Measurements from ENCODE around the gene KCNN4.
A peak's percentile ranks its signal among the peaks of the same experiment; 100 is the strongest.

Gene KCNN4

DNA sequence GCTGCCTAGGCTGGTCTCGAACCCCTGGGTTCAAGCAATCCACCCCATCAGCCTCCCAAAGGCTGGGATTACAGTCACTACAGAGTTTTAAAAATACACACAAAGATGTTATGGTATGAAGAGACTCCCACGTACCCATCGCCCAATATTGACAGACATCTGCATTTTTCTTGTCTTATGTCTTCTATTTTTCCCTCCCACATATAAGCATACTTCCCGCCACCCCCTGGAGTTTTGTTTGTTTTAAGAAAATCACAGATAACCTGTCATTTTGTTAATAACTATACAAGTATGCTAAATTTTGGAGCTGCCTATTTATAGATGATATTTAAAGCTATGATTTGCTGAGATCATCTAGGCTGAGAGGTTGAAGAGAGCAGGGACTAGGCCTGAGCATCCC lies 19.8 kb downstream of the KCNN4 start:
- DNase-seq = no peak
- H3K27me3 Mint-ChIP-seq = no peaks in the 10 kb centered on the region
- peaks cover 20% of the 10 kb centered on the region for H3K36me3 Mint-ChIP-seq
- no peaks in the 10 kb centered on the region for H3K9me3 Mint-ChIP-seq
- H3K4me1 Mint-ChIP-seq = peaks cover 57% of the 10 kb centered on the region
- CTCF ChIA-PET = interaction anchor here (2.5 kb wide), 1 partner anchor 18 kb away, joined by 7 read pairs; no protein-coding TSS in a partner anchor
- no peak overlapping the region for H3K4me3 Mint-ChIP-seq
- no peak overlapping the region for H3K27ac Mint-ChIP-seq

DNA sequence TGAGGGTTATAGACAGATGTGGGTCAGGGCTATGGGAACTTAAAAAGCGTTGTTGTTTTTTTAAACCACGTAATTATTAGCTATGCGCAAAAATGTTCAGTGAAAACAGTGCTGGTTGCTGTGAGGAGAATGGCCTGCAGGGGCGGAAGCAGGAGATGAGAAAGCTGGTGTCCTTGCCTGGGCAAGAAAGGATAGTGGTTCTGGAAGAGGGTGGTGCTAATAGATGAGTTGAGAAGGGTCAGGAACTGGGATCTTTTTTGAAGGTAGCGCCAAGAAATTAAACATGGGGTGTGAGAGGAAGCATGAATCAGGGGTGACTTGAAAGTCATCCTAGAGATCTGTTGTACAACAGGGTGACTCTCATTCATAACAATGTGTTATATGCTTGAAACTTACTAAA lies 21.3 kb downstream of the KCNN4 start:
- peaks cover 18% of the 10 kb centered on the region for H3K36me3 Mint-ChIP-seq
- H3K4me3 Mint-ChIP-seq = no peak overlapping the region
- peaks cover 51% of the 10 kb centered on the region for H3K4me1 Mint-ChIP-seq
- peaks cover 3% of the 10 kb centered on the region for H3K27me3 Mint-ChIP-seq
- no peak for DNase-seq
- H3K9me3 Mint-ChIP-seq = no peaks in the 10 kb centered on the region
- no peak overlapping the region for H3K27ac Mint-ChIP-seq
- CTCF ChIA-PET = interaction anchor here (2.5 kb wide), 1 partner anchor 19 kb away, joined by 7 read pairs; no protein-coding TSS in a partner anchor

DNA sequence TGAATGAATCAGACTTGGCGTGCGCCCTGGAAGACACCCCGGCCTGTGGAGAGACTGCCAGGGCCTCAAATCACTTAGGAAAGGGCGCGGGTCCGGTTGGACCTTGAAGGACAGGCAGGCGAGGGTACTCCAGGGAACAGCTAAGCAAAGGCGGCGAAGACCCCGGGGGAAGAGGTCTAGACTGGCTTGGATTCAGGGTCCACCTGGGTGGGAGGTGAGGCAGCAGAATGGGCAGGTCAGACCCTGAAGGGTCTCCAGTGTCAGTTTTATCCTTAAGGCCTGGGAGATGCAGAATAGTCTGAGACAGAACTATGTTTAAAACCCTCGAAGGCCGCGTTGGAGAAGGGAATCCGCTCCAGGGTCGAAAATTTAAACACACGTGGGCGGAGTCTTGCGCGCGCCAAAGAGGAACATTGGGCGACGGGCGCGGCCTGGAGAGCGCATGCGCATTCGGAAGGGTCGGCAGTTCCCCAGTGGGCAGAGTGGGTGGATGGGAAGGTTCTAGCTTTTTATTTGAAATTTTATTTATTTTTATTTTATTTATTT lies 25.4 kb downstream of the KCNN4 start:
- H3K27ac Mint-ChIP-seq = peak overlapping the region; percentile 99

GRCh38 chr19:43754503-43755255 lies 26.1 kb downstream of the KCNN4 start, which contains the start of gene SMG9:
TSS of gene SMG9 (minus strand) at chr19:43754962. CDS start at chr19:43750741, 4,221 bp downstream.
- peak; percentile 99 for DNase-seq
- H3K36me3 Mint-ChIP-seq = peaks cover 44% of the 10 kb centered on the region
- CTCF ChIA-PET = interaction anchor here (0.7 to 6.0 kb wide), 3 partner anchors 9 to 160 kb away, joined by 3 to 68 read pairs (median 7); no protein-coding TSS in a partner anchor
- no peaks in the 10 kb centered on the region for H3K9me3 Mint-ChIP-seq
- peaks cover 63% of the 10 kb centered on the region for H3K4me1 Mint-ChIP-seq
- H3K27me3 Mint-ChIP-seq = peaks cover 3% of the 10 kb centered on the region
- H3K4me3 Mint-ChIP-seq = peak within 1 kb of the TSS; percentile 92
- H3K27ac Mint-ChIP-seq = peak within 1 kb of the TSS; percentile 99

More for the DNA sequence above, 25.4 kb downstream of the KCNN4 start:
- H3K9me3 Mint-ChIP-seq = no peaks in the 10 kb centered on the region
- peak overlapping the region; percentile 92 for H3K4me3 Mint-ChIP-seq
- H3K27me3 Mint-ChIP-seq = peaks cover 3% of the 10 kb centered on the region
- CTCF ChIA-PET = interaction anchor here (1.0 to 6.0 kb wide), 3 partner anchors 10 to 24 kb away, joined by 3 to 68 read pairs (median 7); no protein-coding TSS in a partner anchor
- peaks cover 62% of the 10 kb centered on the region for H3K4me1 Mint-ChIP-seq
- peak; percentile 88 for DNase-seq
- H3K36me3 Mint-ChIP-seq = peaks cover 39% of the 10 kb centered on the region

DNA sequence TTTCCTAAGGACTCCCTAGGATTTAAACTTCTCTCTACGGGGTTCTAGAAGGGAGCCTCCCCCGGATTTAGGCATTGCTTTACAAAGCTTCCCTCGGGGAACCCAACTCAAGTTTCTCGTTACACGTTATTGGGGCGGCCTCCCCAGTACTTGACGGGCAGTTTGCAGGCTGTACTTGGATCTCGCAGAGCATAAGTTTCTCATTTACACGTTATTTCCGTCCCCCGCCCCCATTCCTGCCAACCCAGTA lies 26.6 kb downstream of the KCNN4 start:
- peak overlapping the region; percentile 99 for H3K27ac Mint-ChIP-seq
- H3K4me3 Mint-ChIP-seq = peak overlapping the region; percentile 92
- peaks cover 58% of the 10 kb centered on the region for H3K4me1 Mint-ChIP-seq
- peaks cover 3% of the 10 kb centered on the region for H3K27me3 Mint-ChIP-seq
- CTCF ChIA-PET = interaction anchor here (1.2 to 6.0 kb wide), 2 partner anchors 9 to 11 kb away, joined by 7 to 68 read pairs; no protein-coding TSS in a partner anchor
- H3K9me3 Mint-ChIP-seq = no peaks in the 10 kb centered on the region
- DNase-seq = no peak
- peaks cover 46% of the 10 kb centered on the region for H3K36me3 Mint-ChIP-seq

DNA sequence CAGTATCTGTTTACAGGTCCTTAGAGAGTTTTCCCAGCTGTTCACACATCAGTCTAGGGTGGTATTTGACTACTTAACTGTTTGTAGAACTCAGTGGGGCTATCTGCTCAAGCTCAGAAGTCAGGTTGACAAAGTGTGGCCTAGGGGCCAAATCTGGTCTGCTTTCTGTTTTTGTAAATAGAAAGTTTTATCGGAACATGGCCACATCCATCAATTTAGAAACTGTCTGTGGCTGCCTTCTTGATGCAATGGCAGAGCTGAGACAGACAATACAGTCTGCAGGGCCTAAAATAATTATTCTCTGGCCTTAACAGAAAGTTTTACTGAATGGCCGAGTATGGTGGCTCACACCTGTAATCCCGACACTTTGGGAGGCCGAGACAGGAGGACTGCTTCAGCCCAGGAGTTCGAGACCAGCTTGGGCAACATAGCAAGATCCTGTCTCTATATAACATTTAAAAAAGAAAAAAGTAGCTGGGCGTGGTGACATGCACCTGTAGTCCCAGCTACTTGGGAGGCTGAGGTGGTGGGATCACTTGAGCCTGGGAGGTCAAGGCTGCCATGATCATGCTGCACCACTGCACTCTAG lies 28.4 kb downstream of the KCNN4 start:
- Mint-ChIP-seq H3K4me1 (peaks cover 50% of the 10 kb centered on the region), H3K27ac (no peak overlapping the region), H3K9me3 (no peaks in the 10 kb centered on the region), H3K4me3 (peak overlapping the region; percentile 92), H3K27me3 (peaks cover 3% of the 10 kb centered on the region), H3K36me3 (peaks cover 54% of the 10 kb centered on the region)
- DNase-seq = no peak
- CTCF ChIA-PET = interaction anchor here (1.5 to 6.0 kb wide), 2 partner anchors 13 to 27 kb away, joined by 4 to 68 read pairs; no protein-coding TSS in a partner anchor

DNA sequence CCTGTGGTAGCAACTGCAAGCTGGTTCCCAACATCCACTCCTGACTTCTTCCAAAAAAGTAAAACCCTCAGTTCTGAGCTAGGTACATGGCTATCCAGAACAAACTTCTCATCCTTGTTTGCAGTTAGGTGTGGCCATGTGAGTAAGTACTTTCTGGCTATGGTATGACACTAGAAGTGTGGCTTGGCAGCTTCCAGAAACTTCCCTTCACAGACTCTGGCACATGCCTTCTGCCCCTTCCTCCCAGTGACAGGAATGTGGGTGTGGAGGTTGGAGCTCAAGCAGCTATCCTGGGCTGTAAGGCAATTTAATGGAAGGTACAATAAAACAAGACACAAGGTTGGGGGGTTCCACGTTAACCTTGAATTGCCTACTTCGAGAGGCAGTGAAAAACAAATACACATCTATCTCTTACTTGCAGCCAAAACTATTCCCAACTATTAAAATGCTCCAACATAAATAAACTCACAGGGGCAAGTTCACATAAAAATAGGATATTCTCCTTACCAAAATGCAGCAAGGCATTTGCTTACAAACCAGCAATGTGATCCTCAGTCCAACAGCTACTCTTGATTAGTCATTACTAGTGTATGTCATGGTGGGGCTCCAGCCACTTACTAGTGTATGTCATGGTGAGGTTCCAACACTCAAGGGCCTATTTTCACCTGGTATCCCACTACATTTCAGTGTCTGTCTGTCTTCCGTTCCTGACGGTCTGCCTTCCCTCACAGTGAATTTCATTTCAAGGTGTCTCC lies 29.1 kb downstream of the KCNN4 start:
- H3K36me3 Mint-ChIP-seq = peaks cover 55% of the 10 kb centered on the region
- H3K27ac Mint-ChIP-seq = peak overlapping the region; percentile 55
- H3K27me3 Mint-ChIP-seq = peaks cover 3% of the 10 kb centered on the region
- no peak overlapping the region for H3K4me3 Mint-ChIP-seq
- peaks cover 46% of the 10 kb centered on the region for H3K4me1 Mint-ChIP-seq
- H3K9me3 Mint-ChIP-seq = no peaks in the 10 kb centered on the region
- DNase-seq = no peak
- CTCF ChIA-PET = interaction anchor here (1.5 to 6.0 kb wide), 2 partner anchors 14 to 28 kb away, joined by 4 to 68 read pairs; no protein-coding TSS in a partner anchor

GRCh38 chr19:43749898-43750297 lies 30.9 kb downstream of the KCNN4 start:
- DNase-seq = no peak
- H3K36me3 Mint-ChIP-seq = peaks cover 59% of the 10 kb centered on the region
- no peak overlapping the region for H3K4me3 Mint-ChIP-seq
- no peaks in the 10 kb centered on the region for H3K9me3 Mint-ChIP-seq
- peaks cover 3% of the 10 kb centered on the region for H3K27me3 Mint-ChIP-seq
- CTCF ChIA-PET = interaction anchor here (0.7 to 1.5 kb wide), 3 partner anchors 14 to 81 kb away, joined by 3 to 4 read pairs (median 3); no protein-coding TSS in a partner anchor
- no peak overlapping the region for H3K27ac Mint-ChIP-seq
- H3K4me1 Mint-ChIP-seq = peaks cover 38% of the 10 kb centered on the region

DNA sequence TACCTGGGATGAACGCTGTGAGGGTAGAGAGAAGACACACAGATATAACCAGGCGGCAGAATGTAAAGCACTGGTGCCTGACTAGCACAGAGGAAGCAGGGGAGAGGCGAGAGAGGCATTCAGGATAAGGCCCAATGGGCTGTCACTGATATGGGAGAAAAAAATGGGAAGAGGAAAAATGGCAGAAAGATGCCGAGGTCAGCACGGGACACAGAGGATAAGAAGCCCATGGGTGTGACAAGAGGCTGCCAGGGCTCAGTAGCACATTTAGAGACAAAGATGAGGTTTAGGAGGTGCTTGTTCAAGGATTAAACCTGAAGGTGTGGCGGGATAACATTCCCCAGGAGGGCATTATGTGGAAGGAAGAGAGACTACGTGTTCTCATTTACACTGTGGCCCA lies 31.6 kb downstream of the KCNN4 start:
- Mint-ChIP-seq H3K4me3 (no peak overlapping the region), H3K27ac (no peak overlapping the region), H3K27me3 (no peaks in the 10 kb centered on the region), H3K4me1 (peaks cover 36% of the 10 kb centered on the region), H3K36me3 (peaks cover 64% of the 10 kb centered on the region), H3K9me3 (no peaks in the 10 kb centered on the region)
- no peak for DNase-seq
- CTCF ChIA-PET = interaction anchor here (1.5 kb wide), 1 partner anchor 17 kb away, joined by 4 read pairs; no protein-coding TSS in a partner anchor

DNA sequence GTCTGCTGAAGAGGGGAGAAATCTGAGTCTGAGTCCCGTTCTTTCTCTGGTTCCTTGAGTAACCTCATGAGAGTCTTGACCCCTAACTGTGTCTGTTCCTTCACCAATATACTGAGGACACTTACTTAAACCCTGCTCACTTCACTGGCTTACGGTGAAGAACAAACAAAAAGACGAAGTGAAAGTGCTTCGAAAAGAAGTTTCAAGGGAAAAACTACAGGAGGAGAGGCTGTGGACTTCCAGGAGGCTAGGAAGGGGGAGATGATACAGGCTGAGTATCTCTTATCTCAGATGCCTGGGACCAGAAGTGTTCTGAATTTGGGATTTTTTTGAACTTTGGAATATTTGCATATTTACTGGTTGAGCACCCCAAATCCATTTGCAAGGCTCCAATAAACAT lies 32.1 kb downstream of the KCNN4 start:
- CTCF ChIA-PET = no interaction called here
- no peaks in the 10 kb centered on the region for H3K9me3 Mint-ChIP-seq
- H3K4me1 Mint-ChIP-seq = peaks cover 31% of the 10 kb centered on the region
- no peaks in the 10 kb centered on the region for H3K27me3 Mint-ChIP-seq
- no peak for DNase-seq
- H3K27ac Mint-ChIP-seq = peak overlapping the region; percentile 42
- H3K4me3 Mint-ChIP-seq = no peak overlapping the region
- H3K36me3 Mint-ChIP-seq = peaks cover 65% of the 10 kb centered on the region

DNA sequence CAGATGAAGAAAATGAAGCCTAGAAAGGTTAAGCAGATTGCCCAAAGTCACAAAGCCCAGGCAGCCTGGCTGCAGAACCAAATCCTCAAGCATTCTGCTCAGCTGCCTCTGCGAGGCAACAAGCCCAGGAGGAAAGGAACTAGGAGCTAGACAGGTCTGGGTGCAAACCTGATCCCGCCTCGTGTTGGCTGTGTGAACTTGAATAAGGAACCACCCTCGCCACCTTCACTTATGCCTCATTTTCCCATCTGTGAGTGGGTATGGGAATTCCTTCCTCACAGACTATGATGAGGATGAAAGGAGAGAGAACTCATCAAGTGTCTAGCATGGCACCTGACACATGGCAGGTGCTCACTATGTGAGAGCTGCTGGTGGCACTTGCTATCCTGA lies 32.6 kb downstream of the KCNN4 start:
- CTCF ChIA-PET = no interaction called here
- Mint-ChIP-seq H3K36me3 (peaks cover 66% of the 10 kb centered on the region), H3K4me3 (no peak overlapping the region), H3K4me1 (peaks cover 26% of the 10 kb centered on the region), H3K9me3 (no peaks in the 10 kb centered on the region), H3K27me3 (no peaks in the 10 kb centered on the region), H3K27ac (peak overlapping the region; percentile 5)
- no peak for DNase-seq

- peak overlapping the region; percentile 5 for H3K27ac Mint-ChIP-seq
- no peak for DNase-seq
- CTCF ChIA-PET = interaction anchor here (3.5 to 5.2 kb wide), 2 partner anchors 18 to 37 kb away, joined by 35 to 44 read pairs; no protein-coding TSS in a partner anchor
- no peak overlapping the region for H3K4me3 Mint-ChIP-seq
- H3K36me3 Mint-ChIP-seq = peaks cover 65% of the 10 kb centered on the region
- H3K4me1 Mint-ChIP-seq = peaks cover 21% of the 10 kb centered on the region
- no peaks in the 10 kb centered on the region for H3K27me3 Mint-ChIP-seq
- H3K9me3 Mint-ChIP-seq = no peaks in the 10 kb centered on the region
Measured at GRCh38 chr19:43747557-43748204, 33.1 kb downstream of the KCNN4 start.

GRCh38 chr19:43743059-43743458 lies 37.7 kb downstream of the KCNN4 start:
- CTCF ChIA-PET = interaction anchor here (1.1 to 5.2 kb wide), 3 partner anchors 23 to 74 kb away, joined by 4 to 44 read pairs (median 29); partner anchors contain the start of gene PLAUR
- H3K27ac Mint-ChIP-seq = no peak overlapping the region
- H3K9me3 Mint-ChIP-seq = no peaks in the 10 kb centered on the region
- H3K36me3 Mint-ChIP-seq = peaks cover 66% of the 10 kb centered on the region
- H3K27me3 Mint-ChIP-seq = no peaks in the 10 kb centered on the region
- no peak for DNase-seq
- H3K4me3 Mint-ChIP-seq = no peak overlapping the region
- H3K4me1 Mint-ChIP-seq = peaks cover 29% of the 10 kb centered on the region

Data from activated naive CD4-positive, alpha-beta T cell treated with anti-CD3 and anti-CD28 coated beads, Interleukin-2, amount 10 ng/mL, durations not matched to agents 7 days and 5 days (primary cell).